RPMI7951 (cell line): ENCODE results near the gene FRS2. TPM values are rescaled to one million over a fixed set of nuclear protein-coding genes. Genes with fewer than 3 reads are reported as not detected.
A peak's percentile ranks its signal among the peaks of the same experiment; 100 is the strongest.

ENCODE experiments used
- DNase-seq: peaks from one replicate; pipeline ENCODE4 v3.0.0-alpha.2; 2012; ENCODE audit warnings: low read depth
- total RNA-seq: library from RNA; depleted of rRNA; stranded (reverse); fragments of >200 nt; shearing (Covaris generic); gene quantifications from 2 replicates; pipeline ENCODE4 v1.2.3, GENCODE V29; 2014

FRS2 gene
- total RNA-seq, 1 experiment from 2014 or later, result 23.6 TPM

GRCh38 chr12:69501154-69501895 lies 31.1 kb downstream of the FRS2 start:
- DNase-seq, result peak; percentile 25

- DNase-seq, result peak; percentile 55
Observed at GRCh38 chr12:69502345-69503081, 32.3 kb downstream of the FRS2 start.

GRCh38 chr12:69508091-69508490 lies 37.9 kb downstream of the FRS2 start:
- DNase-seq, result no peak

- no peak for DNase-seq
Observed at GRCh38 chr12:69508621-69509020, 38.4 kb downstream of the FRS2 start.

GRCh38 chr12:69509308-69509736 lies 39.1 kb downstream of the FRS2 start:
- peak; percentile 17 for DNase-seq

- no peak for DNase-seq
Observed at GRCh38 chr12:69509904-69510827, 40.0 kb downstream of the FRS2 start.

GRCh38 chr12:69511016-69511415 lies 40.8 kb downstream of the FRS2 start:
- DNase-seq, result no peak

- no peak for DNase-seq
Observed at GRCh38 chr12:69511469-69512267, 41.5 kb downstream of the FRS2 start.

GRCh38 chr12:69512820-69513219 lies 42.6 kb downstream of the FRS2 start:
- no peak for DNase-seq

- no peak for DNase-seq
Observed at GRCh38 chr12:69513297-69513696, 43.1 kb downstream of the FRS2 start.

GRCh38 chr12:69514111-69514510 lies 43.9 kb downstream of the FRS2 start:
- DNase-seq, result no peak

GRCh38 chr12:69514845-69515244 lies 44.7 kb downstream of the FRS2 start:
- DNase-seq, result no peak

- DNase-seq, result no peak
Observed at GRCh38 chr12:69515394-69515930, 45.3 kb downstream of the FRS2 start.

GRCh38 chr12:69516950-69517349 lies 46.8 kb downstream of the FRS2 start:
- no peak for DNase-seq

- no peak for DNase-seq
Observed at GRCh38 chr12:69517406-69517805, 47.2 kb downstream of the FRS2 start.

GRCh38 chr12:69519871-69520270 lies 49.7 kb downstream of the FRS2 start:
- peak; percentile 73 for DNase-seq

- DNase-seq, result no peak
Observed at GRCh38 chr12:69523433-69524330, 53.5 kb downstream of the FRS2 start.

GRCh38 chr12:69524331-69524630 lies 54.1 kb downstream of the FRS2 start:
- no peak for DNase-seq

GRCh38 chr12:69524755-69525469 lies 54.7 kb downstream of the FRS2 start:
- no peak for DNase-seq
